NCI-H2081 treated with DMSO at 0.1 percent for 48 hours (cell line): ENCODE results near the gene ATP6V0E1.
A peak's percentile ranks its signal among the peaks of the same experiment; 100 is the strongest.

Experiments used
- DNase-seq: peaks from one replicate; lab custom pipeline; 2025; lab: John Stamatoyannopoulos, UW

The ATP6V0E1 gene

GRCh38 chr5:172983542-172984243 is at the start of gene ATP6V0E1:
ATP6V0E1 (plus strand) TSS chr5:172983771; CDS start chr5:172983861, 90 bp downstream.
- DNase-seq = peak; percentile 52

- no peak for DNase-seq
Observed at GRCh38 chr5:172935096-172935495, 48.5 kb upstream of the ATP6V0E1 start.

GRCh38 chr5:172936401-172936800 is 47.2 kb upstream of the ATP6V0E1 start:
- DNase-seq = no peak

GRCh38 chr5:172939071-172939470 is 44.5 kb upstream of the ATP6V0E1 start:
- no peak for DNase-seq

- DNase-seq = no peak
Observed at GRCh38 chr5:172939611-172940267, 43.8 kb upstream of the ATP6V0E1 start.

DNA sequence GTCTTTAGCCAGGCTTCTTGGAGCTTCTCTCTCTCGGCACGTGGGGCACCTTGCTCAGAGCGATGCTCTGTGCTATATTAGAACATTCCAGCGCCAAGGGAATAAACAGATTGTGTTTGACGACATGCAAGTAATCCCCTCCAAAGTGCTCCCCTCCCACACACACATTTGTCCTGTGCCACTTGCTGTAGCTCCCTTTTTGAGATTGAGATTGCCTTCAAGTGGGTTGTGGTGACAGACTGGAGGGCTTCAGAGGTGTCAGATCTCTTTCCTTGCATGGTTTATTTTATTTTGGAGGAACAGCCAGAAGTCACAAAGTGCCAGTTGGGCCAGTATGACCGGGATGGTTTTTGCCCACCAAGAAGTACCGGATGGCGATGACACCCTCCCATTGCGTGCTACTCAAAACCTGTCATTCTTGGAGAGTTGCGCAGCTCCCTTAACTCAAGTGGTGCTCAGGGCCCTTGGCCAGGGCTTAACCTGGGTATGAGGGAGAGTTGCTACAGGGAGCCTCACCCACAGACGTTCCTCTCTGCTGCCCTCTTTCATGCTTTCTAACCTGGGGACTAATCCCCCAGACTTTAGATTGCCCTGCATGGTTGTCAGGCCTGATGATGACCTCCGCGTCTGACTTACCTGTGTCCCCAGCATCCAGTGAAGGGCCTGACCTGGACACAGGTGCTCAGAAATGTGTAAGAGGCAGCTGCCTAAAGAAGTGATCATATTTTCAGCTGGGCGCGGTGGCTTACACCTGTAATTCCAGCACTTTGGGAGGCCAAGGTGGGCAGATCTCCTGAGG is 43.1 kb upstream of the ATP6V0E1 start:
- no peak for DNase-seq

DNA sequence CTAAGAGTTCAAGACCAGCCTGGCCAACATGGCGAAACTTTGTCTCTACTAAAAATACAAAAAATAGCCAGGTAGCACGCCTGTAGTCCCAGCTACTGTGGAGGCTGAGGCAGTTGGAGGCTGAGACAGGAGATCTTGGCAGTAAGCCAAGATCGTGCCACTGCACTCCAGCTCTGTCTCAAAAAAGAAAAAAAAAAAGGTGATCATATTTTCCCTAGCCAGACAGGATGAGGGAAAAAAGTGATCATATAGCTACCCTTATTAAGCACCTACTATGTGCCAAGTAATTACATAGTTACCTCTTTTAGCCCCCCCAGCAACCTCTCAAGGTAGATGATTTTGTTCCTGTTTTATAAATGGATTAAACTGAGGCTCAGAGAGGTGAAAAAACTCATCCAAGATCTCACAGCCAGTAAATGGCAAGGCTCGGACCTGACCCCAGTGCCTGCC is 42.5 kb upstream of the ATP6V0E1 start:
- DNase-seq = no peak

DNA sequence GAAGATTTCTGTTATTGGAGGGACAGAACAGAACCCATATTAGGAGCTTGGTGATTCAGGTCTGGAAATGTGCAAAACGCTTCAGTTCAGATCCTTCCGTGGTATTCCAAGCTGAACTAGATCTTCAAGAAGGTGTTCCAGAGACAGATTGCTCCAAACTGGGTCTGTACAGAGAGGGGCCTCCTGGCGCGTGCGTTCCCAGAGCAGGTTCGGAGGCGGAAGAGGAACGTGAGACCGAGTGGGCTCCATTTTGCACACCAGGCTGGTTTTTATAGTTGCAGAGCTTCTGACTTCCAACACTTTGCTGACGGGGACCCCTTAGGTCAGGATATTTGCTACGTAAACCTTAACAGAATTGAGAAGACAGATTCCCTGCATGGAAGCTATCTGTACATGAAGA is 41.0 kb upstream of the ATP6V0E1 start:
- no peak for DNase-seq

DNA sequence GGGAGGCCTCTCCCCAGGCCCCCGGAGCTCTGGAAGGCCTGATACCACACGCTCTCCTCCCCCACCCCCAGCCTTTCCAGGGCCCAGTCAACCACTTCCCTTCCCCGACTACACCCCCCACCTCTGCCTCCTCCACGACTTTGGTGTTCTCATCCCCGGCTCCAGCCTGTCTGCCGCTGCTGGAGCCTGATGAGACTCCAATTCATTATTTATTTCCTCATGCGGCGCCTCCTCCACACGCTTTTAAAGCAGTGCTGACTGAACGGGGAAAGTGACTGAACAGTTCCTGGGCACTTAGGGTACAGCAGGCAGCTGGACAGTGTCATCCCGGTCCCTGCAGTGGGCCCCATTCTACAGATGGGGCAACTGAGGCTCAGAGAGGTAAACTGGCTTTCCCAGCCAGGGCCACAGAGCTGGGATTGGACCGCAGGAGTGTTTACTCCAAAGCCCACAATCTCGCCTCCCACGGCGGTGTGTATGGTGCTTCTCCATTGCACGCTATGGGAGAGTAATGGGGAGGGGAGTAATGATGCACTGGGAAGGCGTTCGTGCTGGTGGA is 40.2 kb upstream of the ATP6V0E1 start:
- DNase-seq = no peak

DNA sequence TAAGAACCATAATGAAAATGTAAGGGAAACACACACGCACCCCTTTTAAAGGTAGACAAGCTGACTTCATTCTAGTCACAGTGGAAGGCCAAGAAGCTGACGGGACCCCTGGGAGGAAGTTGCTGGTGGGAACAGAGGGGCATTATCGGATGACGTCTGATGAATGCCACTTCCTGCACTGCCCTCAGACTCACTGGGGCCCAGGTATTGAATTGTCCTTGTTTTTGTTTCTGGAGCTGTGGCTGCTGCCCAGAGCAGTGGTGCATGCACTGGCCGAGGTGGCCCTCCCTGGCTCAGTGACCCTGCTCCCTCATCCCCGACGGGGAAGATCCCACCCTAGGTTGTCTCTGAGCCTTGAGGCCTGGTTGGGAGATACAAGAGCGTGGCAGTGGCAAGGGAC is 39.7 kb upstream of the ATP6V0E1 start:
- no peak for DNase-seq

DNA sequence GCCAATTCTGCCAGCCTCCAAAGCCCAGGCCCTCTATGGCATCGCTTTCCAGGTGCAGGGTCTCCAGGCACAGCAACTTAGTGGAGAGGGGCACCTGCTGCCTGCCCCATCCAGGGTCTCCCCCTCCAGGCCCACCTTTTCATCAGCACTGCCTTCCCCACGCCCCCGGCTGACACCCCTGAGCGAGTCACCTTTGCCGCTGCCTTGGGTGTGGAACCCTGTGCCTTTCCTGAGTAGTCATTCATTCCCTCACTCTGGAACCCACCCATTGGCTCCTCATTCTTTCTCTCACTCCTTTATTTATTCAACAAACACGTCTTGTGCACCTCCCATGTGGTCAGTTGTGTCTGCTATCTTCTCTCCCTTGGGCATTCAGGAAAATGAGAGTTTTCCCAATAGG is 38.8 kb upstream of the ATP6V0E1 start:
- DNase-seq = no peak

GRCh38 chr5:172945151-172945550 is 38.4 kb upstream of the ATP6V0E1 start:
- no peak for DNase-seq

DNA sequence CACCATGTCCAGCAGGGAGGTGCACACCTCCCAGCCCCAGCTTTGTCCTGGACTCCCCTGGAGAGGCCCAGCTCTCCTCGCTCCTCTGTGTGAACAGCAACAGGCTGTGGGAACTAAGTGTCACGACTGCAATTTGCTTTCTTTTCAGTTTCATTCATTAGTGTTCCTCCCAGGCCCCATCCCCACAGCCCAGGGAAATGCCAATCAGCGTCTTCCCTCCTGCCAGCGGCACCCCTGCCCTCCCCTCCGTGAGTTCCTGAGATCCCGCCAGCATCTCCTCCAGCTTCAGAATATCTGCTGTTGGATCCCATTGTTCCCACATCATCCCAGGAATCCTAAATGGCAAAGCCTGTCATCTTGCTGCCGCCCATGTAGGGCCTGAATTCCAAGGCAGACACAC is 37.4 kb upstream of the ATP6V0E1 start:
- DNase-seq = no peak

- no peak for DNase-seq
Observed at GRCh38 chr5:172949426-172949825, 34.1 kb upstream of the ATP6V0E1 start.

GRCh38 chr5:172950176-172950965 is 33.2 kb upstream of the ATP6V0E1 start:
- no peak for DNase-seq

GRCh38 chr5:172951371-172952033 is 32.1 kb upstream of the ATP6V0E1 start:
- no peak for DNase-seq

GRCh38 chr5:172952034-172952511 is 31.5 kb upstream of the ATP6V0E1 start:
- DNase-seq = no peak

DNA sequence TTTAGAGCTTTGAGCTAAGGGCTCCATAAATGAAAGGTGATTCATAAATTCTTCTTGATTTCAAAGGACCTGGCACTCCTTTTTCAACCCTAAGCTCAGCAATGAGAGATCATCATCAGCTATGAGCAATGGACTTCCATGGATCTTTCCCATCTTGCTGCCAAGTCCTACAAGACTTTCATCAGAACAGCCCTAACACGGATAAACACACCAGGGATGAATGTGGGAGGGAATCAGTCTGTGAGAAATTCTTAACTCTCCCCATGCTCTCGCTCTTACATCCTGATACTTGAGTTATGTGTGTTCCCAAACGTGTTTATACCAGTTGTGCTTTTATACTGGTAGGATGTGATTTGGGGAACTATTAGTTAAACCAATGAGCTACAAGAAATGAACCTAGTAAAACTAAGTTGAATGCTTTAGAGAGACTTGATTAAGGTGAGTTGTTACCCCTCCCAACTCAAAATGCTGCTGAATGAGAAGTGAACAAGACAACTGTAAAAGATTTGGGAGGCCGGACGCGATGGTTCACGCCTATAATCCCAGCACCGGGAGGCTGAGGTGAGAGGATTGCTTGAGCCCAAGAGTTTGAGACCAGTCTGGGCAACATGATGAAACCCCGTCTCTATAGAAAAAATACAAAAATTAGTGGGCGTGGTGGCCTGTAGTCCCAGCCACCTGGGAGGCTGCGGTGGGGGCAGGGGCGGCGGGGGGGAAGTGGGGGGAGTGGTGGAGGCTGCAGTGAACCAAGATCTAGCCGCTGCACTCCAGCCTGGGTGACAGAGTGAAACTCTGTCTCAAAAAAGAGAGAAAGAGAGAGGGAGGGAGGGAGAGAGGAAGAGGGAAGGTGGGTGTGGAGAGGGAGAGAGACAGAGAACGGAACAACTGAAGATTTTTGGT is 29.5 kb upstream of the ATP6V0E1 start:
- DNase-seq = no peak

DNA sequence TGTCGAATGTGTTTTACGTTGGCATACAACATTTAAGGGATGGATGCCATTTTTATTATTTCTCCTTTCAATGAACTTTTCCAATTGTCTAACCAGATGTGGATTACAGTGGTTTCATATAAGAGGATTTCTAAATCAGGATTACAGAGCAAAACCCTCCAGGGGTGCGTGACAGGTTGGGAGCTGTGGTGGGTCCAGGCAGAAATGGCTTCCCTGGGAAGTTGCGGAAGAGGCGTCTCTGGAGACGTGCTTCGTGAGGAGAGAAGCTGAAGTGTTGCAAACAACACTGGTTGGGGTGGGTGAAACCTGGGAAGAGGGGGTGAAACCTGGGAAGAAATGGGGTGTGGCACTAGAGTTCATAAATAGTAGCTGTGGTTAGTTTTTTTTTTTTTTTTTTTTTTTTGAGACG is 28.8 kb upstream of the ATP6V0E1 start:
- DNase-seq = no peak

GRCh38 chr5:172956228-172956627 is 27.3 kb upstream of the ATP6V0E1 start:
- no peak for DNase-seq
